Fibroblast of mammary gland (primary cell): Measurements from ENCODE around the gene PLEKHA5.

Experiments
- DNase-seq: peaks from one replicate; pipeline ENCODE4 v3.0.0-alpha.2; 2010; ENCODE audit warnings: low read depth
- H3K4me3 ChIP-seq: 2 replicates; pipeline ENCODE4 v1.5.1; 2011; ENCODE audit warnings: low read depth, mild to moderate bottlenecking, low read length, moderate library complexity; ENCODE audit not compliant: control insufficient read depth
- CTCF ChIP-seq: conservative IDR thresholded peaks from 2 replicates; pipeline ENCODE4 v1.5.1; 2011; ENCODE audit warnings: low read depth, low read length, inconsistent platforms; ENCODE audit not compliant: control insufficient read depth, insufficient read depth

PLEKHA5 gene

GRCh38 chr12:19230896-19231295 is 101.4 kb downstream of the PLEKHA5 start:
- DNase-seq = no peak
- no peak for TF ChIP-seq CTCF
- H3K4me3 ChIP-seq = no peak overlapping the region

GRCh38 chr12:19234171-19234704 is 104.7 kb downstream of the PLEKHA5 start:
- TF ChIP-seq CTCF = no peak
- DNase-seq = peak; percentile 58
- H3K4me3 ChIP-seq = no peak overlapping the region

- TF ChIP-seq CTCF = no peak
- peak; percentile 62 for DNase-seq
- H3K4me3 ChIP-seq = no peak overlapping the region
Observed at GRCh38 chr12:19234981-19235871, 105.7 kb downstream of the PLEKHA5 start.

- TF ChIP-seq CTCF = no peak
- H3K4me3 ChIP-seq = no peak overlapping the region
- DNase-seq = peak; percentile 54
Observed at GRCh38 chr12:19236656-19237055, 107.1 kb downstream of the PLEKHA5 start.

- TF ChIP-seq CTCF = no peak
- no peak overlapping the region for H3K4me3 ChIP-seq
- no peak for DNase-seq
Observed at GRCh38 chr12:19238540-19238939, 109.0 kb downstream of the PLEKHA5 start.

- no peak for TF ChIP-seq CTCF
Observed at GRCh38 chr12:19239102-19239501, 109.6 kb downstream of the PLEKHA5 start.

More at GRCh38 chr12:19239102-19239501, 109.6 kb downstream of the PLEKHA5 start:
- no peak overlapping the region for H3K4me3 ChIP-seq
- no peak for DNase-seq
